Tracheal epithelial cell (primary cell): ENCODE measurements around the gene MAN2B2. TPM values are rescaled to one million over a fixed set of nuclear protein-coding genes. Genes with fewer than 3 reads are reported as not detected.

Source experiments
- total RNA-seq: library from RNA; depleted of rRNA; stranded (reverse); fragments of >200 nt; gene quantifications from 2 replicates; pipeline ENCODE4 v1.2.1, GENCODE V29; 2014

The MAN2B2 gene
- 5.8 and 8.7 TPM in 2 replicates for total RNA-seq

GRCh38 chr4:6574747-6575502 is at the start of gene MAN2B2:
TSS of gene MAN2B2 (plus strand) at chr4:6575189. CDS start at chr4:6575211, 22 bp downstream.

GRCh38 chr4:6640292-6641163 is 65.5 kb downstream of the MAN2B2 start, which contains the start of gene MRFAP1:
TSS of gene MRFAP1 (plus strand) at chr4:6640685. CDS start at chr4:6640863, 178 bp downstream.

Other genes starting within 250 kb of the MAN2B2 start
- 1.9 and 3.6 TPM in 2 replicates for gene PPP2R2C, start 102.6 kb upstream of the MAN2B2 start, total RNA-seq
- 26.2 and 39.3 TPM in 2 replicates for gene MRFAP1, start 65.5 kb downstream of the MAN2B2 start, total RNA-seq
- 5.8 and 267 TPM in 2 replicates for gene S100P, start 118.7 kb downstream of the MAN2B2 start, total RNA-seq
- 35.9 and 44.3 TPM in 2 replicates for gene MRFAP1L1, start 134.7 kb downstream of the MAN2B2 start, total RNA-seq
- gene BLOC1S4, start 141.0 kb downstream of the MAN2B2 start, total RNA-seq: 17.7 and 20.7 TPM in 2 replicates
- gene KIAA0232, start 207.5 kb downstream of the MAN2B2 start, total RNA-seq: 16.9 and 21.1 TPM in 2 replicates